ENCODE results near the gene F2RL1.
"Not testable (repeated sequence)": the region's sequence is repeated elsewhere in the genome, so short reads cannot be mapped to it uniquely, and the experiment has no call there.

The F2RL1 gene

GRCh38 chr5:76809141-76809540 lies 9.7 kb upstream of the F2RL1 start:
- H3K9me2 ChIP-seq (replicated peaks; ENCODE audit: insufficient read depth, low read length), result no peaks in the 10 kb centered on the region

GRCh38 chr5:76810236-76810635 lies 8.6 kb upstream of the F2RL1 start:
- Histone ChIP-seq H3K4me3 (ENCODE audit: low read length) (no peak overlapping the region), H4K20me1 (ENCODE audit: insufficient read depth, low read length) (no peaks in the 10 kb centered on the region), H3K4me1 (ENCODE audit: low read length) (no peaks in the 10 kb centered on the region), H3K79me2 (ENCODE audit: low read length) (no peaks in the 10 kb centered on the region), H3K36me3 (replicated peaks; ENCODE audit: insufficient read depth, low read length) (no peaks in the 10 kb centered on the region), H2AFZ (ENCODE audit: low read length) (no peak overlapping the region), H3K9ac (ENCODE audit: low read length) (no peak overlapping the region), H3K9me2 (replicated peaks; ENCODE audit: insufficient read depth, low read length) (no peaks in the 10 kb centered on the region), H3K9me3 (replicated peaks; ENCODE audit: insufficient read depth, low read length) (no peaks in the 10 kb centered on the region), H3K27me3 (replicated peaks; ENCODE audit: insufficient read depth, low read length) (no peaks in the 10 kb centered on the region), H3K4me2 (ENCODE audit: low read depth, low read length) (no peak overlapping the region), H3K27ac (ENCODE audit: low read length) (no peak overlapping the region), H3F3A (ENCODE audit: insufficient read depth, low read length) (no peaks in the 10 kb centered on the region)
- TF ChIP-seq CTCF (IDR thresholded peaks at IDR 0.05; ENCODE audit: low read length) (no peak), EZH2 (optimal IDR thresholded peaks at IDR 0.05; ENCODE audit: low read depth, low read length) (no peak), EZH2phosphoT487 (IDR thresholded peaks at IDR 0.05; ENCODE audit: low read length) (no peak)
- no peak for DNase-seq

More at GRCh38 chr5:76809141-76809540, 9.7 kb upstream of the F2RL1 start:
- H3K27ac ChIP-seq (ENCODE audit: low read length), result no peak overlapping the region
- H3K27me3 ChIP-seq (replicated peaks; ENCODE audit: insufficient read depth, low read length), result no peaks in the 10 kb centered on the region
- H3F3A ChIP-seq (ENCODE audit: insufficient read depth, low read length), result no peaks in the 10 kb centered on the region
- no peaks in the 10 kb centered on the region for H4K20me1 ChIP-seq (ENCODE audit: insufficient read depth, low read length)
- no peaks in the 10 kb centered on the region for H3K9me3 ChIP-seq (replicated peaks; ENCODE audit: insufficient read depth, low read length)
- H3K4me3 ChIP-seq (ENCODE audit: low read length), result no peak overlapping the region
- no peaks in the 10 kb centered on the region for H3K79me2 ChIP-seq (ENCODE audit: low read length)
- TF ChIP-seq EZH2phosphoT487 (IDR thresholded peaks at IDR 0.05; ENCODE audit: low read length) (no peak), CTCF (IDR thresholded peaks at IDR 0.05; ENCODE audit: low read length) (no peak), EZH2 (optimal IDR thresholded peaks at IDR 0.05; ENCODE audit: low read depth, low read length) (no peak)
- no peak overlapping the region for H3K4me2 ChIP-seq (ENCODE audit: low read depth, low read length)
- no peak overlapping the region for H3K9ac ChIP-seq (ENCODE audit: low read length)
- no peak for DNase-seq
- no peaks in the 10 kb centered on the region for H3K36me3 ChIP-seq (replicated peaks; ENCODE audit: insufficient read depth, low read length)
- H2AFZ ChIP-seq (ENCODE audit: low read length), result no peak overlapping the region
- no peaks in the 10 kb centered on the region for H3K4me1 ChIP-seq (ENCODE audit: low read length)

GRCh38 chr5:76811214-76811613 lies 7.6 kb upstream of the F2RL1 start:
- Histone ChIP-seq H3K4me3 (ENCODE audit: low read length) (no peak overlapping the region), H3K4me2 (ENCODE audit: low read depth, low read length) (no peak overlapping the region), H3K9me3 (replicated peaks; ENCODE audit: insufficient read depth, low read length) (no peaks in the 10 kb centered on the region), H3K36me3 (replicated peaks; ENCODE audit: insufficient read depth, low read length) (no peaks in the 10 kb centered on the region), H3K9me2 (replicated peaks; ENCODE audit: insufficient read depth, low read length) (no peaks in the 10 kb centered on the region), H4K20me1 (ENCODE audit: insufficient read depth, low read length) (no peaks in the 10 kb centered on the region), H3K9ac (ENCODE audit: low read length) (no peak overlapping the region), H2AFZ (ENCODE audit: low read length) (no peak overlapping the region), H3K79me2 (ENCODE audit: low read length) (no peaks in the 10 kb centered on the region), H3F3A (ENCODE audit: insufficient read depth, low read length) (no peaks in the 10 kb centered on the region), H3K27ac (ENCODE audit: low read length) (no peak overlapping the region), H3K4me1 (ENCODE audit: low read length) (no peaks in the 10 kb centered on the region), H3K27me3 (replicated peaks; ENCODE audit: insufficient read depth, low read length) (no peaks in the 10 kb centered on the region)
- TF ChIP-seq EZH2 (optimal IDR thresholded peaks at IDR 0.05; ENCODE audit: low read depth, low read length) (no peak), EZH2phosphoT487 (IDR thresholded peaks at IDR 0.05; ENCODE audit: low read length) (no peak), CTCF (IDR thresholded peaks at IDR 0.05; ENCODE audit: low read length) (no peak)
- no peak for DNase-seq

- DNase-seq; H3K79me2 ChIP-seq (ENCODE audit: low read length); H3K9me2 ChIP-seq (replicated peaks; ENCODE audit: insufficient read depth, low read length); H4K20me1 ChIP-seq (ENCODE audit: insufficient read depth, low read length); H3K27ac ChIP-seq (ENCODE audit: low read length); H3F3A ChIP-seq (ENCODE audit: insufficient read depth, low read length); H3K27me3 ChIP-seq (replicated peaks; ENCODE audit: insufficient read depth, low read length); H3K36me3 ChIP-seq (replicated peaks; ENCODE audit: insufficient read depth, low read length); H3K9ac ChIP-seq (ENCODE audit: low read length); H3K4me1 ChIP-seq (ENCODE audit: low read length); H3K9me3 ChIP-seq (replicated peaks; ENCODE audit: insufficient read depth, low read length); H3K4me3 ChIP-seq (ENCODE audit: low read length); H2AFZ ChIP-seq (ENCODE audit: low read length); H3K4me2 ChIP-seq (ENCODE audit: low read depth, low read length): not testable (repeated sequence)
Observed at GRCh38 chr5:76812209-76812608, 6.6 kb upstream of the F2RL1 start.
